OCI-LY3 (cell line): ENCODE measurements around the gene ASXL3.
A peak's percentile ranks its signal among the peaks of the same experiment; 100 is the strongest.

Experiments
- H2AFZ ChIP-seq: fragments of 200-600, 300-600 bp; shearing (Covaris generic); 2 replicates; pipeline ENCODE4 v1.6.0; 2014; ENCODE audit warnings: antibody characterized with exemption, low read depth, low read length
- H3K27ac ChIP-seq: fragments of 200-600, 300-600 bp; sonication (generic); 2 replicates; pipeline ENCODE4 v1.5.1; 2014; ENCODE audit warnings: mild to moderate bottlenecking, low read length, moderate library complexity, mixed read lengths
- H3K27me3 ChIP-seq: fragments of 200-600, 300-600 bp; sonication (generic); 2 replicates; pipeline ENCODE4 v1.6.1; 2014; ENCODE audit warnings: low read depth, low read length, mixed read lengths
- H3K36me3 ChIP-seq: fragments of 200-600, 300-600 bp; sonication (generic); replicated peaks from 2 replicates; pipeline ENCODE3; 2014; ENCODE audit warnings: low read depth, low read length, mixed read lengths
- H3K4me1 ChIP-seq: fragments of 300-600, 200-600 bp; sonication (generic); 2 replicates; pipeline ENCODE4 v1.6.1; 2014; ENCODE audit warnings: low read length, mixed read lengths
- H3K4me2 ChIP-seq: fragments of 200-600, 300-600 bp; sonication (generic); 2 replicates; pipeline ENCODE4 v1.6.1; 2014; ENCODE audit warnings: low read length, mixed read lengths
- H3K4me3 ChIP-seq: fragments of 300-600, 200-600 bp; sonication (generic); 2 replicates; pipeline ENCODE4 v1.5.1; 2014; ENCODE audit warnings: antibody characterized with exemption, mild to moderate bottlenecking, low read length, moderate library complexity
- H3K79me2 ChIP-seq: fragments of 300-600, 200-600 bp; shearing (Covaris generic); 2 replicates; pipeline ENCODE4 v1.6.1; 2014; ENCODE audit warnings: mild to moderate bottlenecking, low read length, mixed read lengths
- H3K9ac ChIP-seq: fragments of 300-600, 200-600 bp; shearing (Covaris generic); 2 replicates; pipeline ENCODE4 v1.6.0; 2014; ENCODE audit warnings: mild to moderate bottlenecking, low read length, moderate library complexity
- H3K9me3 ChIP-seq: fragments of 200-600, 300-600 bp; shearing (Covaris generic); 2 replicates; pipeline ENCODE4 v1.6.1; 2014; ENCODE audit warnings: low read length, mixed read lengths; ENCODE audit not compliant: insufficient read depth
- H4K20me1 ChIP-seq: fragments of 200-600, 300-600 bp; sonication (generic); 2 replicates; pipeline ENCODE4 v1.6.1; 2016; ENCODE audit warnings: low read length, mixed read lengths; ENCODE audit not compliant: insufficient read depth
- EZH2phosphoT487 ChIP-seq: fragments of 200-600 bp; shearing (Covaris generic); IDR thresholded peaks from 2 replicates; pipeline ENCODE4 v1.6.1; 2018; ENCODE audit warnings: antibody characterized with exemption, mixed run types, low read depth
- TF ChIP-seq, protein P1 (sequence below): fragments of 200-600, 300-600 bp; sonication (generic); IDR thresholded peaks from 2 replicates; pipeline ENCODE4 v1.5.1; 2014; ENCODE audit warnings: antibody characterized with exemption, low read length, low read depth

Gene ASXL3

DNA sequence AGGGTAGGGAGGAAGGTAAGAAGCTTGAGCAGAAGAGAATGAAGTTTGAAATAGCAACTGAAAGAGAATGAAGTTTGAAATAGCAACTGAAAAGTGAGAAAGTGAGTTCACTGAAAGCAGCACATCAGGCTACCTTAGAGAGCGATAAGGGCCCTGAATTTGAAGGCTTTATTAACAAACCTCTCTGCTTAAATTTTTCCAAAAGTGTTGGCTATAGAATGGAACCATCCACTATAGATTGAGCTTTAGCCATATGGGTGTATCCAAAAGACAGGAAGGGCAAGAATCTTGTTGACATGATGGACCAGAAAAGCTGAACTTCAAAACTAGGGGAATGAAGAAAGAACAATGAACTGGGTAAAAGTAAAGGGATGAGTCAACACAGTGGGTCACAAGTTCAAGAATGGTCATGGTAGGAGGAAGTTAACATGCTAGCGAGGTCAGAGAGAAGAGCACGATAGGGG, 122.5 kb downstream of the ASXL3 start:
- Histone ChIP-seq H3K9ac (no peak overlapping the region), H2AFZ (peak overlapping the region; percentile 31), H3K4me1 (peaks cover 4% of the 10 kb centered on the region; the same call in 1 of the 2 replicates), H3K9me3 (no peaks in the 10 kb centered on the region), H3K27me3 (no peaks in the 10 kb centered on the region), H3K27ac (no peak overlapping the region), H3K4me2 (no peak overlapping the region), H3K79me2 (no peaks in the 10 kb centered on the region), H3K36me3 (no peaks in the 10 kb centered on the region), H4K20me1 (no peaks in the 10 kb centered on the region), H3K4me3 (no peak overlapping the region)
- no peak for TF ChIP-seq EZH2phosphoT487
- TF ChIP-seq, protein P1, sequence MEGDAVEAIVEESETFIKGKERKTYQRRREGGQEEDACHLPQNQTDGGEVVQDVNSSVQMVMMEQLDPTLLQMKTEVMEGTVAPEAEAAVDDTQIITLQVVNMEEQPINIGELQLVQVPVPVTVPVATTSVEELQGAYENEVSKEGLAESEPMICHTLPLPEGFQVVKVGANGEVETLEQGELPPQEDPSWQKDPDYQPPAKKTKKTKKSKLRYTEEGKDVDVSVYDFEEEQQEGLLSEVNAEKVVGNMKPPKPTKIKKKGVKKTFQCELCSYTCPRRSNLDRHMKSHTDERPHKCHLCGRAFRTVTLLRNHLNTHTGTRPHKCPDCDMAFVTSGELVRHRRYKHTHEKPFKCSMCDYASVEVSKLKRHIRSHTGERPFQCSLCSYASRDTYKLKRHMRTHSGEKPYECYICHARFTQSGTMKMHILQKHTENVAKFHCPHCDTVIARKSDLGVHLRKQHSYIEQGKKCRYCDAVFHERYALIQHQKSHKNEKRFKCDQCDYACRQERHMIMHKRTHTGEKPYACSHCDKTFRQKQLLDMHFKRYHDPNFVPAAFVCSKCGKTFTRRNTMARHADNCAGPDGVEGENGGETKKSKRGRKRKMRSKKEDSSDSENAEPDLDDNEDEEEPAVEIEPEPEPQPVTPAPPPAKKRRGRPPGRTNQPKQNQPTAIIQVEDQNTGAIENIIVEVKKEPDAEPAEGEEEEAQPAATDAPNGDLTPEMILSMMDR: no peak

DNA sequence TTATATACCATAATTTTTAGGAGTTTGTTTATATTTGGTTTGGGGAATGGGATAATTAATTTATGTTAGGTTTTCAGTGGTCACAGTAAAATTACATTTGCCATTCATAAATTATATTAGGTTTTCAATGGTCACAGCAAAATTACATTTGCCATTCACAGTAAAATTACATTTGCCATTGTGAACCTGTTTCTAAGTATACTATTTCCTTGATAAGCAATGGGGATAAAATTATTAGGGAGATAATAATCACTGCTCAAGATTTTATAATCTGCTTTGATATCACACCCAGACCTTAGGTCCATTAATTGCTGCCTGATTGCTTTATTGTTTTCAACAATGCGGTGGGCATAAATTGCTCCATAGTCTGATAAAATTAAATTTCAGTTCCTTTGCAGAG, 124.6 kb downstream of the ASXL3 start:
- Histone ChIP-seq H3K79me2 (no peaks in the 10 kb centered on the region), H3K36me3 (no peaks in the 10 kb centered on the region), H3K27ac (no peak overlapping the region), H3K9me3 (no peaks in the 10 kb centered on the region), H3K4me1 (peaks cover 4% of the 10 kb centered on the region; the same call in 1 of the 2 replicates), H3K4me2 (no peak overlapping the region), H3K27me3 (no peaks in the 10 kb centered on the region), H2AFZ (no peak overlapping the region), H3K9ac (no peak overlapping the region), H4K20me1 (no peaks in the 10 kb centered on the region), H3K4me3 (no peak overlapping the region)
- TF ChIP-seq, protein P1: no peak
- TF ChIP-seq EZH2phosphoT487: no peak

DNA sequence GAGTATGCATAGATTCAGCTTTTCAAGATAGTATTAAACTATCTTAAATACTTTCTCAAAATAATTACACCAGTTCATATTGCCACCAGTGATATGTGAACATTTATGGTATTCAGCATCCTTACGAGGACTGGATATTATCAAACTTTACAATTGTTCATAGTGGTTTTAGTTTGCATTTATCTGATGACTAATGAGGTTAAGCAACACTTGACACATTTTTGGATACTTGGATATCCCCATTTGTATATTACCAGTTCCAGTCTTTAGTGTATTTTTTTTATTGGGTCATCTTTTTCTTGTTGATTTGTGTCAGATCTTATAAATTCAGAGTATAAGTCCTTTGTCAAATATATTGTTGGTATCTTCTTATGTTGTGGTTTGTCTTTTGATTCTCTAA, 128.4 kb downstream of the ASXL3 start:
- H3K4me3 ChIP-seq: no peak overlapping the region
- no peaks in the 10 kb centered on the region for H3K36me3 ChIP-seq
- no peaks in the 10 kb centered on the region for H3K27me3 ChIP-seq
- no peaks in the 10 kb centered on the region for H3K79me2 ChIP-seq
- no peaks in the 10 kb centered on the region for H3K9me3 ChIP-seq
- no peaks in the 10 kb centered on the region for H3K4me1 ChIP-seq
- TF ChIP-seq, protein P1: no peak
- TF ChIP-seq EZH2phosphoT487: no peak
- no peaks in the 10 kb centered on the region for H4K20me1 ChIP-seq
- no peak overlapping the region for H2AFZ ChIP-seq
- no peak overlapping the region for H3K27ac ChIP-seq
- H3K9ac ChIP-seq: no peak overlapping the region
- H3K4me2 ChIP-seq: no peak overlapping the region

DNA sequence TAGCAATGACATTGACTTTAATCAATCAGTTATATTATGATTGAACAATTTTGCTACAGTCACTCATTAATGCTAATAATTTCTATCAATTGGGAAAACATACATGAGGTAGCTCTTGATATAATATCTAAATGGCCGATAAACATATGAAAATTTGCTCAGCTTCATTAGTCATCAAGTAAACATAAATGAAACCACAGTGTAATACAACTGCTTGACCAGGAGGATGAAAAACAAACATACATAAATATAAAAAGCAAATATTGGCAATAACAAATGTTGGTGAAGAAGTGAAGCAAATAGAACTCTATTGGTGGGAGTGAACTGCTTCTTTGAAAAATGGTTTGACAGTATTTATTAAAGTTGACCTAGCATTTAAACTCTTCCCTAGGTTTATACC, 130.9 kb downstream of the ASXL3 start:
- H3K79me2 ChIP-seq: no peaks in the 10 kb centered on the region
- H3K4me1 ChIP-seq: no peaks in the 10 kb centered on the region
- H3K4me3 ChIP-seq: no peak overlapping the region
- TF ChIP-seq EZH2phosphoT487: no peak
- TF ChIP-seq, protein P1: no peak
- H3K9ac ChIP-seq: no peak overlapping the region
- H3K4me2 ChIP-seq: no peak overlapping the region
- H3K27me3 ChIP-seq: no peaks in the 10 kb centered on the region
- H3K9me3 ChIP-seq: no peaks in the 10 kb centered on the region
- H3K27ac ChIP-seq: no peak overlapping the region
- no peak overlapping the region for H2AFZ ChIP-seq
- H4K20me1 ChIP-seq: no peaks in the 10 kb centered on the region
- no peaks in the 10 kb centered on the region for H3K36me3 ChIP-seq
